ENCODE measurements around the gene CRELD2.

Gene CRELD2

DNA sequence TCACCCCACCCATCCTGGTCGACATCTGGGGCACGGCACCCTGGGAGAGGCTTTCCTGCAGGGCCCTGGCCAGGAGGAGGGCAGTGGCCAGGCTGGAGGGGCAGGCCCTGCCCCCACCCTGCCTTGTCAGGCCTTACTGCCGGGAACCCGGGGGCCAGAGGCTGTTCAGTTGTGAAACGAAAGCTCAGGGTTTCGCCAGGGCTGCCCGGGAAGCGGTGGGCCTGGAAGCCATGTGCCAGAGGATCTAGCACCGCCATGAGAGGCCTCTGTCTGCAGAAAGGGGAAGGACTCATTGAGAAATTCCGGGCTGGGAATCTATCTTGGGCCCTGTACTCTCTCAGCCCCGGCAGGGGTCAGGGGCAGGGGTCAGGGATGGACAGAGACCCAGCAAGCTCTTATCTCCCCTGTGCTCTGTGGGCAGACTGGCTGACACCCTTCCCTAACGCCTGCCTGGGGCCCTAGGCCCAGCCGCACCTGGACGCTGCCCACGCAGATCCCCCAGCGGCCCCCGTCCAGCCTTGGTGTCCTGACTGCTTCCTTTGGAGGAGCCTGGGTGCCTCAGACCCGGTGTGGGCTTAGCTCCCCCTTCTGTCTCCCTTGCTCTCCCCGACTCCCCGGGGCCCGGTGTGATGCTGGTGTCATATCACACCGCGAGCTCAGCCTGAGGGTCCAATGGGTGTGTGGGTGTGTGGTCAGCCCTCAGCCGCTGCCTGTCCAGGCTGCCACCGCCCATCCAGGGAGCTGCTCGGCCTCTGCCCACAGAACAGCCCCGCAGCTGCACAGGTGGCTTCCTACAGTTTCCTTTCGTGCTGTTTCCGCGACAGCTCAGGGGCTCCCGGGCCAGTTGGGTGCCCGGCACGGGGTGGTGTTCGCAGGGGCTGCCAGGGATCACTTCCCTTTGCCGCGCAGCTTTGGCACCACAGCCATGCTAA lies 48.6 kb downstream of the CRELD2 start (continued):
- TF ChIP-seq, protein P1, sequence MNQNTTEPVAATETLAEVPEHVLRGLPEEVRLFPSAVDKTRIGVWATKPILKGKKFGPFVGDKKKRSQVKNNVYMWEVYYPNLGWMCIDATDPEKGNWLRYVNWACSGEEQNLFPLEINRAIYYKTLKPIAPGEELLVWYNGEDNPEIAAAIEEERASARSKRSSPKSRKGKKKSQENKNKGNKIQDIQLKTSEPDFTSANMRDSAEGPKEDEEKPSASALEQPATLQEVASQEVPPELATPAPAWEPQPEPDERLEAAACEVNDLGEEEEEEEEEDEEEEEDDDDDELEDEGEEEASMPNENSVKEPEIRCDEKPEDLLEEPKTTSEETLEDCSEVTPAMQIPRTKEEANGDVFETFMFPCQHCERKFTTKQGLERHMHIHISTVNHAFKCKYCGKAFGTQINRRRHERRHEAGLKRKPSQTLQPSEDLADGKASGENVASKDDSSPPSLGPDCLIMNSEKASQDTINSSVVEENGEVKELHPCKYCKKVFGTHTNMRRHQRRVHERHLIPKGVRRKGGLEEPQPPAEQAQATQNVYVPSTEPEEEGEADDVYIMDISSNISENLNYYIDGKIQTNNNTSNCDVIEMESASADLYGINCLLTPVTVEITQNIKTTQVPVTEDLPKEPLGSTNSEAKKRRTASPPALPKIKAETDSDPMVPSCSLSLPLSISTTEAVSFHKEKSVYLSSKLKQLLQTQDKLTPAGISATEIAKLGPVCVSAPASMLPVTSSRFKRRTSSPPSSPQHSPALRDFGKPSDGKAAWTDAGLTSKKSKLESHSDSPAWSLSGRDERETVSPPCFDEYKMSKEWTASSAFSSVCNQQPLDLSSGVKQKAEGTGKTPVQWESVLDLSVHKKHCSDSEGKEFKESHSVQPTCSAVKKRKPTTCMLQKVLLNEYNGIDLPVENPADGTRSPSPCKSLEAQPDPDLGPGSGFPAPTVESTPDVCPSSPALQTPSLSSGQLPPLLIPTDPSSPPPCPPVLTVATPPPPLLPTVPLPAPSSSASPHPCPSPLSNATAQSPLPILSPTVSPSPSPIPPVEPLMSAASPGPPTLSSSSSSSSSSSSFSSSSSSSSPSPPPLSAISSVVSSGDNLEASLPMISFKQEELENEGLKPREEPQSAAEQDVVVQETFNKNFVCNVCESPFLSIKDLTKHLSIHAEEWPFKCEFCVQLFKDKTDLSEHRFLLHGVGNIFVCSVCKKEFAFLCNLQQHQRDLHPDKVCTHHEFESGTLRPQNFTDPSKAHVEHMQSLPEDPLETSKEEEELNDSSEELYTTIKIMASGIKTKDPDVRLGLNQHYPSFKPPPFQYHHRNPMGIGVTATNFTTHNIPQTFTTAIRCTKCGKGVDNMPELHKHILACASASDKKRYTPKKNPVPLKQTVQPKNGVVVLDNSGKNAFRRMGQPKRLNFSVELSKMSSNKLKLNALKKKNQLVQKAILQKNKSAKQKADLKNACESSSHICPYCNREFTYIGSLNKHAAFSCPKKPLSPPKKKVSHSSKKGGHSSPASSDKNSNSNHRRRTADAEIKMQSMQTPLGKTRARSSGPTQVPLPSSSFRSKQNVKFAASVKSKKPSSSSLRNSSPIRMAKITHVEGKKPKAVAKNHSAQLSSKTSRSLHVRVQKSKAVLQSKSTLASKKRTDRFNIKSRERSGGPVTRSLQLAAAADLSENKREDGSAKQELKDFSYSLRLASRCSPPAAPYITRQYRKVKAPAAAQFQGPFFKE (tag by site-specific recombination; IDR thresholded peaks at IDR 0.05; ENCODE audit: borderline replicate concordance): no peak
- TF ChIP-seq SETDB1 (IDR thresholded peaks at IDR 0.05; ENCODE audit: insufficient read length, low read length): no peak
- no peak for TF ChIP-seq ZNF571 (tag by site-specific recombination; IDR thresholded peaks at IDR 0.05)
- no peak for TF ChIP-seq ZNF837 (tag by site-specific recombination; IDR thresholded peaks at IDR 0.05)
- no peak for TF ChIP-seq ZNF707 (tag by site-specific recombination; IDR thresholded peaks at IDR 0.05)
- TF ChIP-seq BCL11A (tag by site-specific recombination; IDR thresholded peaks at IDR 0.05; ENCODE audit: low read depth): peak; percentile 89
- TF ChIP-seq ZNF561 (tag by site-specific recombination; IDR thresholded peaks at IDR 0.05; ENCODE audit: borderline replicate concordance): no peak
- TF ChIP-seq, protein P2, sequence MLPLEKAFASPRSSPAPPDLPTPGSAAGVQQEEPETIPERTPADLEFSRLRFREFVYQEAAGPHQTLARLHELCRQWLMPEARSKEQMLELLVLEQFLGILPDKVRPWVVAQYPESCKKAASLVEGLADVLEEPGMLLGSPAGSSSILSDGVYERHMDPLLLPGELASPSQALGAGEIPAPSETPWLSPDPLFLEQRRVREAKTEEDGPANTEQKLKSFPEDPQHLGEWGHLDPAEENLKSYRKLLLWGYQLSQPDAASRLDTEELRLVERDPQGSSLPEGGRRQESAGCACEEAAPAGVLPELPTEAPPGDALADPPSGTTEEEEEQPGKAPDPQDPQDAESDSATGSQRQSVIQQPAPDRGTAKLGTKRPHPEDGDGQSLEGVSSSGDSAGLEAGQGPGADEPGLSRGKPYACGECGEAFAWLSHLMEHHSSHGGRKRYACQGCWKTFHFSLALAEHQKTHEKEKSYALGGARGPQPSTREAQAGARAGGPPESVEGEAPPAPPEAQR (tag by site-specific recombination; IDR thresholded peaks at IDR 0.05): no peak
- TF ChIP-seq ZIC2 (tag by site-specific recombination; IDR thresholded peaks at IDR 0.05): no peak
- TF ChIP-seq, protein P3, sequence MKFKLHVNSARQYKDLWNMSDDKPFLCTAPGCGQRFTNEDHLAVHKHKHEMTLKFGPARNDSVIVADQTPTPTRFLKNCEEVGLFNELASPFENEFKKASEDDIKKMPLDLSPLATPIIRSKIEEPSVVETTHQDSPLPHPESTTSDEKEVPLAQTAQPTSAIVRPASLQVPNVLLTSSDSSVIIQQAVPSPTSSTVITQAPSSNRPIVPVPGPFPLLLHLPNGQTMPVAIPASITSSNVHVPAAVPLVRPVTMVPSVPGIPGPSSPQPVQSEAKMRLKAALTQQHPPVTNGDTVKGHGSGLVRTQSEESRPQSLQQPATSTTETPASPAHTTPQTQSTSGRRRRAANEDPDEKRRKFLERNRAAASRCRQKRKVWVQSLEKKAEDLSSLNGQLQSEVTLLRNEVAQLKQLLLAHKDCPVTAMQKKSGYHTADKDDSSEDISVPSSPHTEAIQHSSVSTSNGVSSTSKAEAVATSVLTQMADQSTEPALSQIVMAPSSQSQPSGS (tag by site-specific recombination; IDR thresholded peaks at IDR 0.05; ENCODE audit: low read depth): no peak
- no peak for TF ChIP-seq ZSCAN16 (tag by site-specific recombination; IDR thresholded peaks at IDR 0.05)
- TF ChIP-seq ZEB2 (tag by site-specific recombination; IDR thresholded peaks at IDR 0.05): 0 out of 2 replicates have a peak, but pooled peaks have one; percentile 19
- TF ChIP-seq, protein P4, sequence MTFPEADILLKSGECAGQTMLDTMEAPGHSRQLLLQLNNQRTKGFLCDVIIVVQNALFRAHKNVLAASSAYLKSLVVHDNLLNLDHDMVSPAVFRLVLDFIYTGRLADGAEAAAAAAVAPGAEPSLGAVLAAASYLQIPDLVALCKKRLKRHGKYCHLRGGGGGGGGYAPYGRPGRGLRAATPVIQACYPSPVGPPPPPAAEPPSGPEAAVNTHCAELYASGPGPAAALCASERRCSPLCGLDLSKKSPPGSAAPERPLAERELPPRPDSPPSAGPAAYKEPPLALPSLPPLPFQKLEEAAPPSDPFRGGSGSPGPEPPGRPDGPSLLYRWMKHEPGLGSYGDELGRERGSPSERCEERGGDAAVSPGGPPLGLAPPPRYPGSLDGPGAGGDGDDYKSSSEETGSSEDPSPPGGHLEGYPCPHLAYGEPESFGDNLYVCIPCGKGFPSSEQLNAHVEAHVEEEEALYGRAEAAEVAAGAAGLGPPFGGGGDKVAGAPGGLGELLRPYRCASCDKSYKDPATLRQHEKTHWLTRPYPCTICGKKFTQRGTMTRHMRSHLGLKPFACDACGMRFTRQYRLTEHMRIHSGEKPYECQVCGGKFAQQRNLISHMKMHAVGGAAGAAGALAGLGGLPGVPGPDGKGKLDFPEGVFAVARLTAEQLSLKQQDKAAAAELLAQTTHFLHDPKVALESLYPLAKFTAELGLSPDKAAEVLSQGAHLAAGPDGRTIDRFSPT (tag by site-specific recombination; IDR thresholded peaks at IDR 0.05): peak; percentile 32; the same call in 1 of the 2 replicates
- no peak for TF ChIP-seq ZNF623 (tag by site-specific recombination; IDR thresholded peaks at IDR 0.05)
- TF ChIP-seq ZNF747 (tag by site-specific recombination; IDR thresholded peaks at IDR 0.05): no peak
- no peak for TF ChIP-seq KLF10 (tag by site-specific recombination; IDR thresholded peaks at IDR 0.05)
- no peak for TF ChIP-seq ZNF792 (tag by site-specific recombination; IDR thresholded peaks at IDR 0.05)
- TF ChIP-seq ZNF184 (tag by site-specific recombination; IDR thresholded peaks at IDR 0.05): no peak
- no peak for TF ChIP-seq ZBTB20 (tag by site-specific recombination; IDR thresholded peaks at IDR 0.05)
- TF ChIP-seq ZNF830 (tag by site-specific recombination; IDR thresholded peaks at IDR 0.05; ENCODE audit: low read depth): no peak
- TF ChIP-seq, protein P5, sequence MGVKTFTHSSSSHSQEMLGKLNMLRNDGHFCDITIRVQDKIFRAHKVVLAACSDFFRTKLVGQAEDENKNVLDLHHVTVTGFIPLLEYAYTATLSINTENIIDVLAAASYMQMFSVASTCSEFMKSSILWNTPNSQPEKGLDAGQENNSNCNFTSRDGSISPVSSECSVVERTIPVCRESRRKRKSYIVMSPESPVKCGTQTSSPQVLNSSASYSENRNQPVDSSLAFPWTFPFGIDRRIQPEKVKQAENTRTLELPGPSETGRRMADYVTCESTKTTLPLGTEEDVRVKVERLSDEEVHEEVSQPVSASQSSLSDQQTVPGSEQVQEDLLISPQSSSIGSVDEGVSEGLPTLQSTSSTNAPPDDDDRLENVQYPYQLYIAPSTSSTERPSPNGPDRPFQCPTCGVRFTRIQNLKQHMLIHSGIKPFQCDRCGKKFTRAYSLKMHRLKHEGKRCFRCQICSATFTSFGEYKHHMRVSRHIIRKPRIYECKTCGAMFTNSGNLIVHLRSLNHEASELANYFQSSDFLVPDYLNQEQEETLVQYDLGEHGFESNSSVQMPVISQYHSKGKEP (tag by site-specific recombination; IDR thresholded peaks at IDR 0.05): no peak
- TF ChIP-seq ZNF624 (tag by site-specific recombination; IDR thresholded peaks at IDR 0.05): no peak
- no peak for TF ChIP-seq YY2 (tag by site-specific recombination; IDR thresholded peaks at IDR 0.05)
- no peak for TF ChIP-seq RBAK (tag by site-specific recombination; IDR thresholded peaks at IDR 0.05)
- TF ChIP-seq ZBTB48 (tag by site-specific recombination; IDR thresholded peaks at IDR 0.05): no peak
- TF ChIP-seq ZNF76 (tag by site-specific recombination; IDR thresholded peaks at IDR 0.05; ENCODE audit: borderline replicate concordance, low read depth): no peak
- TF ChIP-seq ZNF610 (tag by site-specific recombination; IDR thresholded peaks at IDR 0.05; ENCODE audit: borderline replicate concordance): no peak
- no peak for TF ChIP-seq GLIS1 (tag by site-specific recombination; IDR thresholded peaks at IDR 0.05)

All from HEK293 (cell line).